HG03039 (cell line): Measurements from ENCODE around the gene KLHL14.

Experiments
- ATAC-seq: cut with Tn5 transposase; IDR thresholded peaks from one replicate; pipeline ENCODE4 v1.9.1; 2021; ENCODE audit warnings: mild to moderate bottlenecking, moderate library complexity; ENCODE audit not compliant: unreplicated experiment

The KLHL14 gene

GRCh38 chr18:32724071-32724749 lies 48.6 kb downstream of the KLHL14 start:
- no peak for ATAC-seq

- no peak for ATAC-seq
These were observed 50.5 kb downstream of the KLHL14 start for GRCh38 chr18:32722279-32722678.

- no peak for ATAC-seq
These were observed 55.7 kb downstream of the KLHL14 start for GRCh38 chr18:32717126-32717525.

GRCh38 chr18:32714571-32715148 lies 58.2 kb downstream of the KLHL14 start:
- peak; percentile 92 for ATAC-seq

- no peak for ATAC-seq
These were observed 60.0 kb downstream of the KLHL14 start for GRCh38 chr18:32712860-32713259.

- ATAC-seq = no peak
These were observed 61.0 kb downstream of the KLHL14 start for GRCh38 chr18:32711862-32712261.

- ATAC-seq = no peak
These were observed 65.2 kb downstream of the KLHL14 start for GRCh38 chr18:32707586-32707985.

- no peak for ATAC-seq
These were observed 65.7 kb downstream of the KLHL14 start for GRCh38 chr18:32707147-32707546.

GRCh38 chr18:32701313-32701712 lies 71.5 kb downstream of the KLHL14 start:
- ATAC-seq = no peak

GRCh38 chr18:32698153-32698552 lies 74.7 kb downstream of the KLHL14 start:
- ATAC-seq = no peak

- no peak for ATAC-seq
These were observed 76.4 kb downstream of the KLHL14 start for GRCh38 chr18:32696376-32696775.

GRCh38 chr18:32695534-32695933 lies 77.3 kb downstream of the KLHL14 start:
- no peak for ATAC-seq

GRCh38 chr18:32688821-32689220 lies 84.0 kb downstream of the KLHL14 start:
- ATAC-seq = no peak

- ATAC-seq = no peak
These were observed 87.9 kb downstream of the KLHL14 start for GRCh38 chr18:32684940-32685339.

GRCh38 chr18:32684096-32684495 lies 88.7 kb downstream of the KLHL14 start:
- ATAC-seq = no peak

- no peak for ATAC-seq
These were observed 89.8 kb downstream of the KLHL14 start for GRCh38 chr18:32683044-32683443.

- ATAC-seq = no peak
These were observed 95.2 kb downstream of the KLHL14 start for GRCh38 chr18:32677578-32677977.

GRCh38 chr18:32674491-32674890 lies 98.3 kb downstream of the KLHL14 start:
- ATAC-seq = no peak

GRCh38 chr18:32672398-32672797 lies 100.4 kb downstream of the KLHL14 start:
- ATAC-seq = no peak

- ATAC-seq = no peak
These were observed 102.1 kb downstream of the KLHL14 start for GRCh38 chr18:32670727-32671126.

GRCh38 chr18:32669549-32670165 lies 103.2 kb downstream of the KLHL14 start:
- no peak for ATAC-seq

- no peak for ATAC-seq
These were observed 103.9 kb downstream of the KLHL14 start for GRCh38 chr18:32668956-32669355.
